Measurements from ENCODE around the gene ISG15. TPM values are rescaled to one million over a fixed set of nuclear protein-coding genes. Genes with fewer than 3 reads are reported as not detected.

Gene ISG15
- total and polyA plus RNA-seq, 12 donors = 1.7 to 308 (median 24.3) TPM

DNA sequence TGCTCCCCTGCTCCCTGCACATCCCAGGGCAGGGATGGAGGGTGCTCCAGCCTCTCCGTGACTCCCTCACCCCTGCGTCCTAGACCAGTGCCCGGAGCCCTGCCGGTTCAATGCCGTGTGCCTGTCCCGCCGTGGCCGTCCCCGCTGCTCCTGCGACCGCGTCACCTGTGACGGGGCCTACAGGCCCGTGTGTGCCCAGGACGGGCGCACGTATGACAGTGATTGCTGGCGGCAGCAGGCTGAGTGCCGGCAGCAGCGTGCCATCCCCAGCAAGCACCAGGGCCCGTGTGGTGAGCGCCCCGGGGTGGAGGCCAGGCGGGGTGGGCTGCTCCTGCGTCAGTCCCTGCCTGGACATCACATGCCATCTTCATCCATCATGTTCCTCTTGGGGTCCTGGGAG is 28.6 kb downstream of the ISG15 start:
- intact Hi-C loops (cut with DNase I) = no loop called here
- 87 to 92% (median 90%) methylated on average over 21 to 25 of the region's 25 CpGs; no CpG with 5 or more reads in 1 of the 4 donors for whole genome bisulfite sequencing, 4 donors

DNA sequence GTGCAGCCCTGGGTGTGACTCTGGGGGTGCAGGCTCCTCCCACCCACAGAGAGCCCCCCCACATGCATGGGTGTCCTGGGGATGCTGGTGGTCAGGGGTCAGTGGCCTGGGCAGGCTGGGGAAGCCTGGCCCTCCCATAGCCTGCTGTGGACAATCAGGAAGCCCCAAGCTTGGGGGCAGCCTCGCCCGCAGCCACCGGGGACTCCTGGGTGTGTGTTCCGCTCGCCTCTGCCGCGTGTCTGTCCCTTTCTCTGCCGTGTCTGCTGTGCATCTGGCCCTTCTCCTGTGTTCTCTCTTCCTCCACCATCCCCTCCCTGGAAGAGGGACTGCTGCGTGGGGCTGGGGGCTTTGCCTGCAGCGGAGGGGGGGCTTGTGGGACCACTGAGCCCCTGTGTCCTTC is 29.5 kb downstream of the ISG15 start:
- TF ChIP-seq POLR2A (IDR thresholded peaks at IDR 0.05) = no peak
- TF ChIP-seq, protein P1, sequence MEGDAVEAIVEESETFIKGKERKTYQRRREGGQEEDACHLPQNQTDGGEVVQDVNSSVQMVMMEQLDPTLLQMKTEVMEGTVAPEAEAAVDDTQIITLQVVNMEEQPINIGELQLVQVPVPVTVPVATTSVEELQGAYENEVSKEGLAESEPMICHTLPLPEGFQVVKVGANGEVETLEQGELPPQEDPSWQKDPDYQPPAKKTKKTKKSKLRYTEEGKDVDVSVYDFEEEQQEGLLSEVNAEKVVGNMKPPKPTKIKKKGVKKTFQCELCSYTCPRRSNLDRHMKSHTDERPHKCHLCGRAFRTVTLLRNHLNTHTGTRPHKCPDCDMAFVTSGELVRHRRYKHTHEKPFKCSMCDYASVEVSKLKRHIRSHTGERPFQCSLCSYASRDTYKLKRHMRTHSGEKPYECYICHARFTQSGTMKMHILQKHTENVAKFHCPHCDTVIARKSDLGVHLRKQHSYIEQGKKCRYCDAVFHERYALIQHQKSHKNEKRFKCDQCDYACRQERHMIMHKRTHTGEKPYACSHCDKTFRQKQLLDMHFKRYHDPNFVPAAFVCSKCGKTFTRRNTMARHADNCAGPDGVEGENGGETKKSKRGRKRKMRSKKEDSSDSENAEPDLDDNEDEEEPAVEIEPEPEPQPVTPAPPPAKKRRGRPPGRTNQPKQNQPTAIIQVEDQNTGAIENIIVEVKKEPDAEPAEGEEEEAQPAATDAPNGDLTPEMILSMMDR (IDR thresholded peaks at IDR 0.05) = no peak
- Histone ChIP-seq H3K27ac (no peak overlapping the region), H3K27me3 (peaks cover 16% of the 10 kb centered on the region), H3K9me3 (replicated peaks in 1 of 3) (no peaks in the 10 kb centered on the region), H3K36me3 (replicated peaks in 1 of 2) (no peaks in the 10 kb centered on the region), H3K4me1 (replicated peaks in 1 of 2) (peaks cover 8 to 10% of the 10 kb centered on the region in 2 donors), H3K4me3 (no peak overlapping the region)
- intact Hi-C loops (cut with DNase I) = no loop called here
- no peak for DNase-seq
- WGBS, 4 donors = 89 to 92% (median 91%) methylated on average over 9 to 10 of the region's 10 CpGs

More for the DNA sequence above, 28.6 kb downstream of the ISG15 start:
- TF ChIP-seq POLR2A (IDR thresholded peaks at IDR 0.05) = no peak
- TF ChIP-seq, protein P1 (IDR thresholded peaks at IDR 0.05) = no peak
- Histone ChIP-seq H3K4me1 (replicated peaks in 1 of 2) (peaks cover 8 to 10% of the 10 kb centered on the region in 2 donors), H3K4me3 (no peak overlapping the region), H3K9me3 (replicated peaks in 1 of 3) (no peaks in the 10 kb centered on the region), H3K36me3 (replicated peaks in 1 of 2) (no peaks in the 10 kb centered on the region), H3K27ac (no peak overlapping the region), H3K27me3 (peaks cover 18% of the 10 kb centered on the region)
- no peak for DNase-seq

DNA sequence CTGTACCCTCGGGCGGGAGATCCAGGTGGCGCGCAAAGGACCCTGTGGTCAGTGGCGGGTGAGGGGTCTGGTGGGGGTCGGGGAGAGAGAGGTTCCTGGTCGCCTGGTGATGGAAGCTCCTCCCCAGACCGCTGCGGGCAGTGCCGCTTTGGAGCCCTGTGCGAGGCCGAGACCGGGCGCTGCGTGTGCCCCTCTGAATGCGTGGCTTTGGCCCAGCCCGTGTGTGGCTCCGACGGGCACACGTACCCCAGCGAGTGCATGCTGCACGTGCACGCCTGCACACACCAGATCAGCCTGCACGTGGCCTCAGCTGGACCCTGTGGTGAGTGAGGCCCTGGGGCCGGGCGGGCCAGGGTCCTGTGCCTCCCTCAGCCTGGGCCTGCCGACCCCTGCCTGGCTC is 30.1 kb downstream of the ISG15 start:
- no peak overlapping the region for H3K27ac ChIP-seq
- no peak for TF ChIP-seq POLR2A (IDR thresholded peaks at IDR 0.05)
- TF ChIP-seq, protein P1 (IDR thresholded peaks at IDR 0.05) = no peak
- peaks cover 8 to 10% of the 10 kb centered on the region in 2 donors for H3K4me1 ChIP-seq (replicated peaks in 1 of 2)
- no peaks in the 10 kb centered on the region for H3K36me3 ChIP-seq (replicated peaks in 1 of 2)
- peaks cover 11% of the 10 kb centered on the region for H3K27me3 ChIP-seq
- H3K9me3 ChIP-seq (replicated peaks in 1 of 3) = no peaks in the 10 kb centered on the region
- no peak overlapping the region for H3K4me3 ChIP-seq
- intact Hi-C loops (cut with DNase I) = no loop called here
- DNase-seq = no peak
- 94 to 100% (median 95%) methylated on average over 7 to 27 of the region's 27 CpGs for WGBS, 4 donors

DNA sequence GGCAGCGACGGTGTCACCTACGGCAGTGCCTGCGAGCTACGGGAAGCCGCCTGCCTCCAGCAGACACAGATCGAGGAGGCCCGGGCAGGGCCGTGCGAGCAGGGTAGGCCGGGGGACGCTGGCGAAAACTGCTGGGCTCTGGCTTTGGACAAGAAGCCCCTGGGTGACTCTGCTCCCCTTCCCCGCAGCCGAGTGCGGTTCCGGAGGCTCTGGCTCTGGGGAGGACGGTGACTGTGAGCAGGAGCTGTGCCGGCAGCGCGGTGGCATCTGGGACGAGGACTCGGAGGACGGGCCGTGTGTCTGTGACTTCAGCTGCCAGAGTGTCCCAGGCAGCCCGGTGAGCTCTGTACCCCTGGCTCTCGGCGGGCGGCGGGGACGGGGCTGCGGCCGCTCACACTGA is 30.6 kb downstream of the ISG15 start:
- H3K27me3 ChIP-seq = peaks cover 6% of the 10 kb centered on the region
- 95 to 97% (median 96%) methylated on average over 16 to 33 of the region's 33 CpGs for WGBS, 4 donors
- no peaks in the 10 kb centered on the region for H3K36me3 ChIP-seq (replicated peaks in 1 of 2)
- intact Hi-C loops (cut with DNase I) = no loop called here
- TF ChIP-seq, protein P1 (IDR thresholded peaks at IDR 0.05) = no peak
- no peak for TF ChIP-seq POLR2A (IDR thresholded peaks at IDR 0.05)
- no peak overlapping the region for H3K4me3 ChIP-seq
- no peak overlapping the region for H3K27ac ChIP-seq
- H3K4me1 ChIP-seq (replicated peaks in 1 of 2) = peaks cover 8 to 10% of the 10 kb centered on the region in 2 donors
- no peak for DNase-seq
- H3K9me3 ChIP-seq (replicated peaks in 1 of 3) = no peaks in the 10 kb centered on the region
